ENCODE results near the gene MCFD2. TPM values are rescaled to one million over a fixed set of nuclear protein-coding genes. Genes with fewer than 3 reads are reported as not detected.

MCFD2 gene
- total RNA-seq, 1 donor from 2014 or later: 103 TPM

Other genes starting within 250 kb of the MCFD2 start
- 13.4 and 29.3 TPM in 2 replicates for gene SOCS5, start 216.5 kb downstream of the MCFD2 start, total RNA-seq
- gene TTC7A, start 25.4 kb upstream of the MCFD2 start, total RNA-seq: 19.8 and 30.7 TPM in 2 replicates
- gene STPG4, start 239.5 kb upstream of the MCFD2 start, total RNA-seq: 0.20 and 0.52 TPM in 2 replicates